ENCODE results near the gene RFNG. TPM values are rescaled to one million over a fixed set of nuclear protein-coding genes. Genes with fewer than 3 reads are reported as not detected.

Gene RFNG
- total RNA-seq, 1 experiment from 2014 or later = 68.5 TPM

DNA sequence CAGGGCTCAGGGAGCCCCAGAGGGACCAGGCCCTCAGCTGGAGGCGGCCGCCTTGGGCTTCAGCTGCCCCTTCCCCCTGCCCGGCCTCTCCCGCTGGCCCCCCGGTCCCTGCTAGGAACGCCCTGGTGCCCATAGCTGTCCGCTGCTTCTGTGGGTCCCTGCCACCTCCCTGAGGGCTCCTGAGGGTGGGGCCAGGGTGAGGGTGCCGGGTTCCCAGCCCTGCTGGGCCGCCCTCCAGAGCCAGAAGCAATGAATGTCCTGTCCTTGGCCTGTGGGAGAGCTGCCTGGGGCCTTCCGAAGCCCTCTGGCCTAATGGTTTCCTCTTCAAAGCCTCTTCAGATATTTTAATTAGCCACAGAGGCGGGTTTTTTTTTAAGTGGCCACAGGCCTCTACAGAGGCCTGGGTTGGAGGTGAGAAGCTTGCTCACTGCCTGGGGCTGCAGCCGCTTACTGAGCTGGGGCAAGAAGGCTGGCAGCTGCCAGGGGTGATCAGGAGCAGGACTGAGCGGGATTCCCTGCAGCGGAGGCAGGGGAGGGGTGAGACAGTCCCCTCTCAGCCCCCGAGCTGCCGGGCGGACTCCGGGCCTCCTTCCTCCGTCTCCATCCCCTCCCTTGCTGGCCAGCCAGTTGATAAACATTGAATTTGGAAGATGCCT is 38.8 kb downstream of the RFNG start:
- no peak for DNase-seq (ENCODE audit: low read depth)
- in situ Hi-C loops (cut with HindIII; ENCODE audit: low pct_unique_long_range_greater_than_20kb, low sequenced_read_pairs) = no loop called here

DNA sequence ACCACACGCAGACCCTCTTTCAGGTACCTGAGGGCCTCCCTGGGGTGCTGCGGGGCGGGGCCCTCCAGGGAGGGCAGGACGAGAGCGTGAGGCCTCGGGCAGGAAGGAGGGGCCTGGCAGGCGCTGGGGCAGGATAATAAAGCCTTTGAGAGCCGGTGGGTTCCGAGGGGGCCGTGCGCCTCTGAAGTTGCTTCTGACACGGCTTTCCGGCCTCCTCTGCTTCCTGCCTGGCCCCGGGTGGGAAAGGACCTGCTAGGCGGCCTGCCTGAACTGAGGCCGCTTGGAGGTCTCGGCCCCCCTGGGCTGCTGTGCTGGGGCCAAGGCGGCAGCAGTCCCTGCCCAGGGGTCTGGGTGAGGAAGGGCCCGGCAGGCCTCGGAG is 39.4 kb downstream of the RFNG start:
- no peak for DNase-seq (ENCODE audit: low read depth)
- in situ Hi-C loops (cut with HindIII; ENCODE audit: low pct_unique_long_range_greater_than_20kb, low sequenced_read_pairs) = no loop called here

DNA sequence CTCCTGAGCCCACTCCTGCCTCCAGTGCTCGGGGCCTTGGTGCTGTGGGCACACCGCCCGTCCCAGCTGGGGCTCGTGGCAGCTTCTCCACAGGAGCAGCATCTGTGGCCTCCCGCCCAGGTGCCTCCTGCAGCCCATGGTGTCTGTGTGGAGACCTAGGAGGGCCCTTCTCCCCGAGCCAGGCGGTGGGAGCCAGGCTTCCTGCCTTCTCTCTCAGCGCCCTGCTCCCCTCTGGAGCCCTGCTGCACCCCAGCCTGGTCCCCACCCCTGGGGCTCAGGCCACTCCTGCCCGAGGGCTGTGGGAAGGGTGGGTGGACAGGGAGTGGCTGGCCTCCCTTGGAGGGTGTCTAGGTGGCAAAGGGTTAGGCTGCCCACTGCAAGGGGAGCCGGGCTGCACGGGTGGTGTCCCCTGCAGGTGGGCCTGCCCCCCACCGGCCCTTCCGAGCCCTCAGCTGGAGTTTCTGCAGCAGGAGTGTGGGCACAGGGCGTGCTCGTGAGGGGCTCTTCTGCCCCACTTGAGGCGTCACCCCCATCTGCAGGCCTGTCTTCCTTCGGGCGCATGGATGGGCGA is 39.9 kb downstream of the RFNG start:
- DNase-seq (ENCODE audit: low read depth) = no peak
- in situ Hi-C loops (cut with HindIII; ENCODE audit: low pct_unique_long_range_greater_than_20kb, low sequenced_read_pairs) = no loop called here

DNA sequence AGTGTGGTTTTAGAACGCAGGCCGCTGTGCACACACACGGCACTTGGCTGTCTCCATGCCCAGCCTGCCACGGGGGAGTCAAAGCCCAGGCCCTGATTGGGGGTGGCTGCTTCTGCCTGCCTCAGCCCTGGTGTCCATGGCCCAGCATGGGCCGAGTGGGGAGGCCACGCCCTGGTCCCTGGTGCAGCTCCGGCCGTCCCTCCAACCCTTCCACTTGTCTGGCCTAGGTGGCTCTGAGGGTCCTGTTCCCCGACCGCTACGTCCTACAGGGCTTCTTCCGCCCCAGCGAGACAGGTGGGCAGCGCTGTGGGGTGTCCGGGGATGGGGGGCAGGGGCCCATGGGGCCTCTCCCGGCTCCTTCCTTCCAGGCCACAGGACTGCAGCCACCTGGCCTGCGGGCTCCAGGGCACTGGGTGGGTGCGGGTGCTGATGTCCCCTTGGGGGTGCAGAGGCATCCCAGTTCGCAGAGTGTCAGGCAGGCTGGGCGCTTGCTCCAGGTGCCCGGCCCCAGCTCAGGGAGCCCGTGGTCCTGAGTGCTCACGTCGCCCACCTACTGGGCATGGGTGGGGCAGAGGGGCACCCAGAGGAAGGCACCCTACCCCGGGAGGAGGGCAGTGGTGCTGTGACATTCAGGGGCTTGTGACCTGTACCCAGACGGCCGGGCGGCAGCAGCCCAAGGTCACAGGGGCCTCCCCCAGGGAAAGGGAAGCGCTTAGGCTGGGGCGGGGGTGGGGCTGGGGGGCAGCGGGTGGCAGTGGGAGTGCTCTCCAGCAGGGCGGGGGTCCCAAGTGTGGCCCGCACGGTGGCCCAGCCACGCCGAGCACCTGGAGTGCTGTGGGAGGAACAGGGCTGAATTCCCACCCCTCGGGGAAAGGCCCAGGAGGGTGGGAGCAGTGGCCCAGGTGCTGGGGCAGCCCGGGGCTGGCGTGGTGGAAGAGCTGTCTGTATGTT is 40.8 kb downstream of the RFNG start:
- in situ Hi-C loops (cut with HindIII; ENCODE audit: low pct_unique_long_range_greater_than_20kb, low sequenced_read_pairs) = no loop called here
- no peak for DNase-seq (ENCODE audit: low read depth)

DNA sequence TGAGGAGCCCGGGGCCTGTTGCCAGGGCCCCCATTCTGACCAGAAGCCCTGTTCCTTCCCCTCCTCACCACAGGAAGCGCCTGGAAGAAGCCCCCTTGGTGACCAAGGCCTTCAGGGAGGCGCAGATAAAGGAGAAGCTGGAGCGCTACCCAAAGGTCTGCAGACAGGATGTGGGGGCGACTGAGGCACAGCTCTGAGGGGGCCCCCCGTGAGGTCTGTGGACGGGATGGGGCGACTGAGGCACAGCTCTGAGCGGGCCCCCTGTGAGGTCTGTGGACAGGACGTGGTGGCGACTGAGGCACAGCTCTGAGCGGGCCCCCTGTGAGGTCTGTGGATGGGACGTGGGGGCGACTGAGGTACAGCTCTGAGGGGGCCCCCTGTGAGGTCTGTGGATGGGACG is 42.2 kb downstream of the RFNG start:
- in situ Hi-C loops (cut with HindIII; ENCODE audit: low pct_unique_long_range_greater_than_20kb, low sequenced_read_pairs) = no loop called here

DNA sequence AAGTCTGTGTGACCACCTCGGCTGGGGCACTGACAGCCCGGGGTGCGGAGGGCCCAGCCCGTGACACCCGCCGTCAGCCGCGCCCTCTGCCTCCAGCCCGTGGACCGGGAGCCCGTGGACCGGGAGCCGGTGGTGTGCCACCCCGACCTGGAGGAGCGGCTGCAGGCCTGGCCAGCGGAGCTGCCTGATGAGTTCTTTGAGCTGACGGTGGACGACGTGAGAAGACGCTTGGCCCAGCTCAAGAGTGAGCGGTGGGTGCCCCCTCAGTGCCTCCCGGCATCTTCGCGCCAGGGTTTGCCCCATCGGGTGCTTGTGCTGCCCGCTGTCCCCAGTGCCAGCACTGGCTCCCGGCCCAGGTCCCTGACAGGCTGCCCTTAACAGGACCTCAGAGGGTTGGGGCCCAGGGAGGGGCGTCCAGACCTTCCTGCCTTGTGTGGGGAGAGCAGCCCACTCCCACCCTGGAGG is 42.6 kb downstream of the RFNG start:
- in situ Hi-C loops (cut with HindIII; ENCODE audit: low pct_unique_long_range_greater_than_20kb, low sequenced_read_pairs) = no loop called here
- no peak for DNase-seq (ENCODE audit: low read depth)

More for the DNA sequence above, 42.2 kb downstream of the RFNG start:
- DNase-seq (ENCODE audit: low read depth) = no peak

DNA sequence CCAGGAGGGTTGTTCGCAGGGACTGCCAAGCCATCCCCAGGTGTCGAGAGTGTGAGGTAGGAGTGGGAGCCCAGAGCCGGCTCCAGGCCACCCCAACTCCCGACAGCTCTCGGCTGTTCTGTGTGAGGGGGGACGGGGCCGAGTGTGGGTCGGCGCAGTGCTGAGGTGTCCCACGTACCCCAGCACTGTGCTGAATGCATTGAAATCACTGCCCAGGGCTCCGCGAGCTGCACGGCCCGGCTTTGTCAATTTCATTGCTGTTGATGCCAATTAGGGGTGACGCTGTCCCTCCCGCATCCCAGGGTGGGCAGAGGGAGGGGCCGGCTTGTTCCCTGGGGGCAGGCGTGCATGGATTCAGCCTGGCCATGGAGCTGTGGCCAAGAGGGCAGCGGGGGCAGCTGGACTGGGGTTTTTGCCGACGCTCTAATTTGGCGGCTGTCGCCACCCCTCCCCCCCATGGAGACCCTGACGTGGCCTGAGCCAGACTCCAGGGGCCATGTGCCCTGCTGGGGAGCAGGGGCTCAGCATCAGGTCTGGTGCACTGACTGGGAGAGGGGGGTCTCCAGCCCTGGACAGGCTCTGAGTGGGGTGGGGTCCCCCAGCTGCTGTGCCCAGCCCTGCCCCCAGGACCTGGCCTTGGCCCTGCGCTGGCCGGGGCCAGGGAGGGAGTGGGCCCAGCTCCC is 43.2 kb downstream of the RFNG start:
- in situ Hi-C loops (cut with HindIII; ENCODE audit: low pct_unique_long_range_greater_than_20kb, low sequenced_read_pairs) = no loop called here
- DNase-seq (ENCODE audit: low read depth) = no peak

DNA sequence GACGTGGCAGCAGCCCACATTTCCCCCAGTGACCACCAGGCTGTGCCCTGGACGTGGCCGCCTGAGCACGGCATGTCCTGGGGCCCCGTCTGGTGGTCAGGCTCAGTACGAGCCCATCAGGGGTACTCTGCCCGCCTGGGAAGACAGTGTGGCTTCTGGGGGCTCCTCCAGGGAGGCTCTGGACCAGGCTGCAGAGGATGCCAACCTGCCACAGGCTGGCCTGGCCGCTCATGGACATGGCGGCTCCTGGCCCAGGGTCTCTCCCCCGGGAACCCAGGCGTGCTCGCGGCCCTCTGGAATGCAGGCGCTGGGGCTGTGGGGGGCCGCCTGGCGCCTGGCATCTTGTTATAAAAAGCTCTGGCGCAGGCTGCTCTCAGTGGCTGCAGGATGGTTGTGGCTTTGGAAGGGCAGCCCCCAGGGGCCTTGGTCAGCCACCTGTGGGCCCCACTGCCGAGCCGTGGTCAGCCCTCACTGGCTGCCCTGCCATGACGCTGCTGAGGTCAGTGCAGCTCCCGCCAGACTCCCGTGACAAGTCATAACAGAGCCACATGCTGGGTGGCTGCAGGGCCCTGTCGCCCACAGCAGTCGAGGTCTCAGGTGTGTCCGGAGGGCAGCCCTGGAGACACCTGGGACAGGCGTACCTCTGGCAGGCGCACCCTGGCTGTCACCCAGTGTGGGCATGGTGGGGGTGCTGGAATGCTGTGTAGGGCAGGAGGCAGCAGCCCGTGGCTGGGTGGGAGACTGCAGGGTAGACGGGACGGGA is 43.9 kb downstream of the RFNG start:
- DNase-seq (ENCODE audit: low read depth) = no peak
- in situ Hi-C loops (cut with HindIII; ENCODE audit: low pct_unique_long_range_greater_than_20kb, low sequenced_read_pairs) = no loop called here

DNA sequence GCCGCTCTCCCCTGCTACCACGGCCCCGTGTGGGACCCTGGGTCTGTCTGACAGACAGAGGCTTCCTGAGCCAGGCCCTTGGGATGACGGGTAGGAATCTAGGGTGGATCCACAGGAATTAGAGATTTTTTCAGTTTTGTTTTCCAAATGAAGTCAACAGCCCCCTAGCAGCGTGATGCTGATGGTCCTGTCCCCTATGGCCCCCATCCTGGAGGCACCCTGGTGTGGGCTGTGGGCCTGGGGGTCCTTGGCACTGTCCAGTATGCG is 44.5 kb downstream of the RFNG start:
- in situ Hi-C loops (cut with HindIII; ENCODE audit: low pct_unique_long_range_greater_than_20kb, low sequenced_read_pairs) = no loop called here

DNA sequence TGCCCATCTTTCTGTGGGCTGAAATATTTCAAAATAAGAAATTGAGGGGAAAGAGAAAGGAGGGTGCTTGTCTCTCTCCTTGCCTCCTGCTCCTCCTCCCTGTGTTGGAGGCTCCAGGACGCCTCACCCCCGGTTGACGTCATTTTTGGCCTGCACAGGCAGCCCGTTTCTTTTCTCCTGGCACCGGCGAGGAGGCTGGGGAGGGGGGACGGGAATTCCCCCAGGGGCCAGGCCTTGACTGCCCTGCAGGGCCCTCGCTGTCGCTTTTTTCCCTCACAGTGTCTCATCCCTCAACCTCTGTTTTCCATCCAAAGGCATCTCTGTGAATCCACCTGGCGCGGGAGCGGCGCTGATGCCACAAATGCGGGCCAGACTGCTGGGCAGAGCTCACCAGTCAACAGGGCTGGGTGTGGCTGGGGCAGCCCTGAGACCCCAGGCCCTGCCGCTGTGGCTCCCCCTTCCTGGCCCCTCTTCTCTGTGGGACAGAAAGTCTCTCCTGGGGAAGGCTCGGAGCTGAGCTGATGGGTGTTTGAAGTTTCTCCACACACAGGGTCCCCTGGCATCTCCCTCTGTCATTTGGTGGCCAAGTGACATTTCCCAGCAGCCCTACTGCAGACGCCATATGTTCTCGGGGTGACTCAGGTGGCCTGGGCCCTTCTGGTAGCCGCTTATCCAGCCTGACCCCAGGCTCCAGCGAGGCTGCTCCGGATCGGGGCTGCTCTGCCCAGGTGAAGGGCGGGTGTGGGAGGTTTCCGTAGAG is 45.0 kb downstream of the RFNG start:
- no peak for DNase-seq (ENCODE audit: low read depth)
- in situ Hi-C loops (cut with HindIII; ENCODE audit: low pct_unique_long_range_greater_than_20kb, low sequenced_read_pairs) = no loop called here

More for the DNA sequence above, 44.5 kb downstream of the RFNG start:
- DNase-seq (ENCODE audit: low read depth) = no peak

DNA sequence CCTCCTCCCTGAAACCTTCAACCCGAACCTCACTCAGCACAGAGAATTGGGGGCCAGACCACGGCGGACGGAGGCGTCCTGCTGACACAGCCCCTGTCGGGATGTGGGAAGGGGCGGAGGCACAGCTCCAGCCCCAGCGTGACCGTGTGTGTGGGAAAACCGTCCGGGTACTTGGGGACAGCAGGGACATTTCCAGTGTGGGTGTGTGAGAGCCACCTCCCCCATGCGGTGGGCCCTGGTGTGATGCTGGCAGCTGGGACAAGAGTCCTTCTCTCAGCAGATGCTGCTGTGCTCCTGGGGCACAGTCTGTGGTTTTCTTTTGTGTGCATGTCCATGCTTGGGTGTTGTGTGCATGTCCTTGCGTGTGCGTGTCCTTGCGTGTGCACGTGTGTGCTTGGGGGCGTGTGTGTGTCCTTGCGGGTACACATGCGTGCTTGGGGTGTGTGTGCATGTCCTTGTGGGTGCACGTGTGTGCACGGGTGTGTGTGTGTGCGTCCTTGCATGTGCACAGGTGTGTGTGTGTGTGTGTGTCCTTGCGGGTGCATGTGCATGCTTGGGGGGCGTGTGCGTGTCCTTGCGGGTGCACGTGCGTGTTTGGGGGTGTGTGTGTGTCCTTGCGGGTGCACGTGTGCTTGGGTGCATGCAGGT is 45.8 kb downstream of the RFNG start:
- in situ Hi-C loops (cut with HindIII; ENCODE audit: low pct_unique_long_range_greater_than_20kb, low sequenced_read_pairs) = no loop called here
- no peak for DNase-seq (ENCODE audit: low read depth)

DNA sequence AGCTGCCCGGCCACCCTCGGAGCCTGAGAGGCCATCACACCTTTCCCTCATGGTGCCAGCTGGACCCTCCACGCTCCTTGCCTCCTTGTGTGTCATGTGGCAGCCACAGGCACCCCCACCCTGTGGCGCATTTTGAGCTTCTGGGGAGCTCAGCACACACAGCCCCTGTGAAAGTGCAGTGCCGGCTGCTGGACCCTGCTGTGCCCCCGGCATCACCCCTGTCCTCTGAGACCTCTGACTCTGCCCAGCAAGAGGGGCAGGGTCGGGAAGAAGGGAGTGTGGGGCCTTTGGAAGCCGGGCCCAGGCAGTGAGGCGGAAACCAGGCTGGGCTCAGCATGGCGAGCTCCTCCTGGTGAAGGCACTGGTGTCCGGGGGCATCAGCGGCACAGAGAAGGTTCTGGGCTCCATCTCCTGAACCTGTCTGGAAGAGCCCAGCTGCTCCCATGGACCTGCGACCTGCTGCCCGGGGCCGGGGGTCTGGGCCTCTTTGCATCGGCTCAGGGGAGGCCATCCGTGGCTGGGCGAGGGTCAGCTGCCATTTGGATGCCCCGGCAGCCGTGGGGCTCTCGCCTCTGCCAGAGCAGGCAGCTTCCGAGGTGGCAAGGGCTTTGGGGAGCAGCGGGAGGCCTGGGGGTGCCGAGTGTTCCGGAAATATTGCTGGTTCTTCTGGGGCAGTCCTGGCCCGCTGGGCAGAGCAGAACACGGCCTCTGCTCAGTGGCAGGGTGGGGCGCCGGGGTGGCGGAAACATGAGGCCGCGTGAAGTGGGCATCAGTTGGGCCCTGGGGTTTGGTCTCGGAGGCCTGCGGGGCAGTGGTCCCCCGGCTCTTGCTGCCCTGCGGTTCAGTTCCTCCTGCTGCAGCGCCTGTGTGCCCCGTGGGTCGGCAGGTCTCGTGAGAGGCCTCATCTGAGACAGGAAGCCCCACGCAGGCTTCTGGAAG is 46.8 kb downstream of the RFNG start:
- in situ Hi-C loops (cut with HindIII; ENCODE audit: low pct_unique_long_range_greater_than_20kb, low sequenced_read_pairs) = no loop called here
- DNase-seq (ENCODE audit: low read depth) = no peak

DNA sequence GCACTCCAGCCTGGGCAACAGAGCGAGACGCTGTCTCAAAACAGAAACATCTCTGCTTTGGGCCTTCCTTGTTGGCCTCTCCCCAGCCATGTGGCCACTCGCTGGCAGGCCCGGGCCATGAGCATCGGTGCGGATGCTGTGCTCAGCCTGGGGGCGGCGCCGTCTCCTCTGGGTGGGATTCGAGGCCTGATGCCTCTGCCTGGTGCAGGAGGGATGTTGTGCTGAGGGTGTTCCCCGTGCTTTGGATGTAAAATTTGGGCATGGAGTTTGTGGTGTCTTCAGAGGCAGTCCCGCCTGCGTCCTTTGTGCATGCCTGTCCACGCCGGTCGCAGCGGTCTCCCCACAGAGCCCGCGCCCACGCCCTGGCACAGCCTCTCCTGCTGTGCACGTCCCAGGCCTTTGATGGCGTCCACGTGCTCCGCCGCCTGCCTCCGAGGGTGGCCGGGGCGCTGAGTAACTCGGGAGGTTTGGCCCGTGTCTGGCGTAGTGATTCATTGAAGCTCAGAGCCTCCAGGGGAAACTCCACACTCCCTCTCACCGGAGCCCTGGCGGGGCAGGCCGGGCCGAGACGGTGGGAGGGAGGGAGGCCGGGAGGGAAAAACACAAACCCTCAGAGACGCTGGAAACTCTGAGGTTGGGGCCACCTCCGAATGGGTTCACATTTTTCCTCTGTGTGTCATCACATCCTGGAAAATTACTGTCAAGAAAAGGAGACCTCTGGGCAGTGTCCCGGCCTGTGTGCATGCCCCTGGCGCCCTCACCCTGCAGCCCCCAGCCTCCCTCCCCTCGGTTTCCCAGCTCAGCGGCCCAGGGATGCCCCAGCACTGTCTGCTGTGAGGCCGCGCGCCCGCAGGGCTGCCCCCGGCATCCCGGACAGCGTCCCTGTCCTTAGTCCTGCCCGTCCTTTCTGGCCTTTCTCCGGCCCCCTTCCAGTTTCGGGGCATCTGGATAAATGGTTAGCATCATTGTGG is 47.9 kb downstream of the RFNG start:
- in situ Hi-C loops (cut with HindIII; ENCODE audit: low pct_unique_long_range_greater_than_20kb, low sequenced_read_pairs) = no loop called here
- peak; percentile 97 for DNase-seq (ENCODE audit: low read depth)

DNA sequence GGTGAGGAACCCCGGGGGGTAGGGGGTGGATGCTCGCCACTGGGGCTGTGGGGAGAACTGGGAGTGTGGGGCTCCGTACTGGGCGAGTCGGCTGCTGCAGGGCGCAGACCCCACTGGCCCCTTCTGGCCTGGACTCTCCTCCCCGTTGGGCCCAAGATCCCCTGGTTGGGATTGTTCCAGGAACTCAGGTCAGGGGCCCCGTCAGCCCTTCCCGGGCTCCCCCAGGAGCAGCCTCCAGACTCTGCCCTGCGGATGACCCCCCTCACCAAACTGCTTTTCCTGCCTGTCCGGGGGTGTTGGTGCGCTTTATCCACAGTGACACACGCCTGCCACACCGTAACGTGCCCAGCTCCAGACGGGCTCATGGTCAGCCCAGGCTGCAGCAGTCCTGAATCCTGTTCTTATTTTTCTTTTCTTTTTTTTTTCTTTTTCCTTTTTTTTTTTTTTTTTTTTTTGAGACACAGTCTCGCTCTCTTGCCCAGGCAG is 50.0 kb downstream of the RFNG start:
- no peak for DNase-seq (ENCODE audit: low read depth)
- in situ Hi-C loops (cut with HindIII; ENCODE audit: low pct_unique_long_range_greater_than_20kb, low sequenced_read_pairs) = no loop called here
